Astrocyte of the cerebellum (primary cell): ENCODE measurements around the gene ENTPD2.

ENCODE experiments used
- DNase-seq: peaks from one replicate; pipeline ENCODE4 v3.0.0-alpha.2; 2011; ENCODE audit warnings: low read depth
- H3K4me3 ChIP-seq: 2 replicates; pipeline ENCODE4 v1.5.1; 2011; ENCODE audit warnings: mild to moderate bottlenecking, low read depth, low read length, moderate library complexity
- CTCF ChIP-seq: IDR thresholded peaks from 2 replicates; pipeline ENCODE4 v1.5.1; 2012; ENCODE audit warnings: low read length, low read depth, moderate library complexity, mild to moderate bottlenecking; ENCODE audit errors: missing control alignments
- in situ Hi-C: cut with HindIII; loops from 2 replicates; pipeline ENCODE4 v1.10.0; 2017; ENCODE audit warnings: low sequenced_read_pairs

The ENTPD2 gene

GRCh38 chr9:137002646-137003041 is 51.2 kb downstream of the ENTPD2 start:
- no peak for TF ChIP-seq CTCF
- no peak overlapping the region for H3K4me3 ChIP-seq

GRCh38 chr9:137001857-137002645 is 51.8 kb downstream of the ENTPD2 start:
- DNase-seq: no peak
- no peak overlapping the region for H3K4me3 ChIP-seq
- in situ Hi-C loops: no loop called here
- TF ChIP-seq CTCF: no peak

More at GRCh38 chr9:137002646-137003041, 51.2 kb downstream of the ENTPD2 start:
- no peak for DNase-seq
- in situ Hi-C loops: no loop called here

GRCh38 chr9:137000177-137000930 is 53.5 kb downstream of the ENTPD2 start:
- DNase-seq: peak; percentile 34
- TF ChIP-seq CTCF: no peak
- in situ Hi-C loops: no loop called here
- H3K4me3 ChIP-seq: no peak overlapping the region
